Neural cell (in vitro differentiated cells): ENCODE measurements around the gene PLEKHS1.

Experiments
- MXI1 ChIP-seq: fragments of 450-650 bp; conservative IDR thresholded peaks from 2 replicates; pipeline ENCODE4 v1.6.1; 2014; ENCODE audit warnings: antibody characterized with exemption, mild to moderate bottlenecking; ENCODE audit not compliant: poor library complexity, severe bottlenecking
- POLR2AphosphoS5 ChIP-seq: IDR thresholded peaks from 2 replicates; pipeline ENCODE4 v1.6.1; 2012
- RAD21 ChIP-seq: fragments of 450-650 bp; conservative IDR thresholded peaks from 2 replicates; pipeline ENCODE4 v1.6.1; 2014; ENCODE audit warnings: antibody characterized with exemption, mild to moderate bottlenecking, moderate library complexity
- REST ChIP-seq: IDR thresholded peaks from 2 replicates; pipeline ENCODE4 v1.6.1; 2012; ENCODE audit warnings: borderline replicate concordance
- TF ChIP-seq, protein P1 (sequence below): fragments of 450-650 bp; IDR thresholded peaks from 2 replicates; pipeline ENCODE4 v1.5.1; 2014; ENCODE audit warnings: antibody characterized with exemption, mild to moderate bottlenecking, moderate library complexity; ENCODE audit not compliant: poor library complexity, severe bottlenecking

DNA sequence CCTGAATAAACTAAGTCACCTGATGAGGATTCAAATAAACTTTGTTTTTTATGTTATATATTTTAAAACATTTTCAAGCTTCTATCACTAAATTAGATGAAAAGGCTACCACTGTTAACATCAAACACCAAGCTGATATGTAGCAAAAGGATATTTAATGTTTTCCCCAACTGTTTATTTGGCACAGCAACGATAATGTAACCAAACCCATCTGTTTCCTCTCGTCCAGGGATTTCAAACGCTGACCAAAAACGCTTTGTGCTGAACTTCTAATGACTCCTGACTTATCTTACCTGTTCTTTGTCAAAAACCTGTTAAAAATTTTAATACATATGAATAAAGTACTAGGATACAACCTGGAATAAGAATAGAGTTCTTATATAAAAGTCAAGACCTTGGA lies 71.9 kb downstream of the PLEKHS1 start:
- TF ChIP-seq, protein P1, sequence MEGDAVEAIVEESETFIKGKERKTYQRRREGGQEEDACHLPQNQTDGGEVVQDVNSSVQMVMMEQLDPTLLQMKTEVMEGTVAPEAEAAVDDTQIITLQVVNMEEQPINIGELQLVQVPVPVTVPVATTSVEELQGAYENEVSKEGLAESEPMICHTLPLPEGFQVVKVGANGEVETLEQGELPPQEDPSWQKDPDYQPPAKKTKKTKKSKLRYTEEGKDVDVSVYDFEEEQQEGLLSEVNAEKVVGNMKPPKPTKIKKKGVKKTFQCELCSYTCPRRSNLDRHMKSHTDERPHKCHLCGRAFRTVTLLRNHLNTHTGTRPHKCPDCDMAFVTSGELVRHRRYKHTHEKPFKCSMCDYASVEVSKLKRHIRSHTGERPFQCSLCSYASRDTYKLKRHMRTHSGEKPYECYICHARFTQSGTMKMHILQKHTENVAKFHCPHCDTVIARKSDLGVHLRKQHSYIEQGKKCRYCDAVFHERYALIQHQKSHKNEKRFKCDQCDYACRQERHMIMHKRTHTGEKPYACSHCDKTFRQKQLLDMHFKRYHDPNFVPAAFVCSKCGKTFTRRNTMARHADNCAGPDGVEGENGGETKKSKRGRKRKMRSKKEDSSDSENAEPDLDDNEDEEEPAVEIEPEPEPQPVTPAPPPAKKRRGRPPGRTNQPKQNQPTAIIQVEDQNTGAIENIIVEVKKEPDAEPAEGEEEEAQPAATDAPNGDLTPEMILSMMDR = no peak
- no peak for TF ChIP-seq MXI1
- no peak for TF ChIP-seq POLR2AphosphoS5
- no peak for TF ChIP-seq REST
- no peak for TF ChIP-seq RAD21
